Naive thymus-derived CD4-positive, alpha-beta T cell (primary cell): ENCODE data around the gene S100A10. TPM values are rescaled to one million over a fixed set of nuclear protein-coding genes. Genes with fewer than 3 reads are reported as not detected.

Source experiments
- ATAC-seq: fragments of 150-1000 bp; cut with Tn5 transposase; 2 replicates; pipeline ENCODE4 v1.10.0; 2021; ENCODE audit warnings: mild to moderate bottlenecking, moderate library complexity
- CTCF ChIA-PET: fragments of 350-600 bp; sonication (Branson Sonifier 250); formaldehyde crosslinking; loops from one replicate; lab custom pipeline; 2021; ENCODE audit warnings: antibody characterized with exemption; lab: Charles Lee
- POLR2A ChIA-PET: fragments of 350-600 bp; sonication (Branson Sonifier 250); formaldehyde crosslinking; loops from one replicate; lab custom pipeline; 2021; ENCODE audit warnings: antibody characterized with exemption, inconsistent platforms; lab: Charles Lee
- DNase-seq, 9 donors: peaks; one replicate each; pipeline versions ENCODE4 v3.0.0 to v3.0.0-alpha.2; 2020 to 2022; ENCODE audit warnings: mixed read lengths in 1 of 9
- H3K27ac ChIP-seq: one replicate; pipeline ENCODE4 v1.7.0; 2013; ENCODE audit warnings: mild to moderate bottlenecking, low read depth, low read length, moderate library complexity
- H3K27me3 ChIP-seq, 2 donors: one replicate each; pipeline ENCODE4 v1.7.0; 2013; ENCODE audit warnings: low read length in 2 of 2, mild to moderate bottlenecking in 2 of 2, moderate library complexity in 2 of 2; ENCODE audit not compliant: control insufficient read depth in 2 of 2, insufficient read depth in 2 of 2
- H3K36me3 ChIP-seq, 3 experiments: 1 replicate in 2 of 3; 2 replicates in 1 of 3; pipeline ENCODE4 v1.7.0; 2013; ENCODE audit warnings: low read length in 3 of 3, mild to moderate bottlenecking in 3 of 3, moderate library complexity in 1 of 3; ENCODE audit not compliant: insufficient read depth in 3 of 3, control insufficient read depth in 2 of 3
- H3K4me1 ChIP-seq, 2 donors: one replicate each; pipeline ENCODE4 v1.7.0; 2013; ENCODE audit warnings: low read length in 2 of 2, mild to moderate bottlenecking in 2 of 2, moderate library complexity in 1 of 2; ENCODE audit not compliant: control insufficient read depth in 2 of 2, insufficient read depth in 2 of 2
- H3K4me3 ChIP-seq: 2 replicates; pipeline ENCODE4 v1.7.0; 2013; ENCODE audit warnings: mild to moderate bottlenecking, low read length
- H3K9me3 ChIP-seq, 3 experiments: 1 replicate in 2 of 3; 2 replicates in 1 of 3; pipeline ENCODE4 v1.7.0; 2013; ENCODE audit warnings: low read length in 3 of 3; ENCODE audit not compliant: control insufficient read depth in 2 of 3
- H3K27ac Mint-ChIP-seq, 9 donors: one replicate each; pipeline ENCODE4 v1.8.0; 2020 to 2022; ENCODE audit warnings: mixed read lengths in 9 of 9, mild to moderate bottlenecking in 8 of 9, moderate library complexity in 5 of 9, inconsistent platforms in 2 of 9
- H3K27me3 Mint-ChIP-seq, 5 donors: one replicate each; pipeline ENCODE4 v1.8.0; 2021 to 2022; ENCODE audit warnings: mixed read lengths in 5 of 5, mild to moderate bottlenecking in 1 of 5
- H3K36me3 Mint-ChIP-seq, 5 donors: one replicate each; pipeline ENCODE4 v1.8.0; 2020 to 2022; ENCODE audit warnings: mixed read lengths in 5 of 5, mild to moderate bottlenecking in 3 of 5, inconsistent platforms in 1 of 5
- H3K4me1 Mint-ChIP-seq, 7 donors: one replicate each; pipeline ENCODE4 v1.8.0; 2020 to 2022; ENCODE audit warnings: mixed read lengths in 7 of 7, mild to moderate bottlenecking in 3 of 7, inconsistent platforms in 1 of 7
- H3K4me3 Mint-ChIP-seq, 10 donors: one replicate each; pipeline ENCODE4 v1.8.0; 2020 to 2022; ENCODE audit warnings: mild to moderate bottlenecking in 10 of 10, mixed read lengths in 10 of 10, moderate library complexity in 6 of 10, inconsistent platforms in 2 of 10
- H3K9me3 Mint-ChIP-seq, 11 donors: one replicate each; pipeline ENCODE4 v1.8.0; 2020 to 2022; ENCODE audit warnings: mixed read lengths in 11 of 11, mild to moderate bottlenecking in 4 of 11, inconsistent platforms in 1 of 11, moderate library complexity in 1 of 11
- intact Hi-C, 2 donors: fragments of 100-400 bp; cut with micrococcal nuclease; formaldehyde crosslinking; loops; one replicate each; pipeline ENCODE4 v1.15.1; 2023
- polyA plus RNA-seq, 2 donors: library from polyadenylated mRNA; unstranded; fragments of 300-500 nt; fragmentation: Illumina TruSeq; gene quantifications; one replicate each; pipeline ENCODE4 v1.2.3, GENCODE V29; 2021
- total RNA-seq, 6 experiments: library from RNA in 5 of 6; stranded (reverse) in 5 of 6; gene quantifications; 1 replicate in 5 of 6; 2 replicates in 1 of 6; pipeline ENCODE4 v1.2.3 and lab custom pipeline; 2021 to 2026

The S100A10 gene
- total and polyA plus RNA-seq, 7 experiments from 2014 or later: 131 to 492 (median 329) TPM

DNA sequence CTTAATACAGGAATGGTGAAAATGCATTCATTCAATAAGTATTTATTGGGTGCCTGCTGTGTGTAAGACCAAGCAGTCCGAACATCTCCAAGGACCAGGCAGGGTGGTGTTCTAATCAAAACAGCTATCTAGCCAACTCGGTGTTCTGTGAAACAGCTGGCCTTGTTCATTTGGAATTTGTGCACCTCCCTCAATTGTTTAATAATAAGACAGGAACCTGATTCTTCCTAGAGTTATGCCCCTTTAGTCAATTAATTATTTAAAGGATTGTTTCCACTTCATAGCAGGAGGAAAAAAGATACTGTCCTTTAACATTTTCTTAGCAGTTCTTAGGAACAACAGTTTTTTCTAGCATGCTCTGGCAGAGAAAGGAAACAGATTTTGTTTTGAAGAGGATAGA lies 30.4 kb downstream of the S100A10 start:
- no peaks in the 10 kb centered on the region for H3K36me3 ChIP-seq
- no peak overlapping the region for H3K27ac ChIP-seq
- H3K9me3 ChIP-seq: no peaks in the 10 kb centered on the region
- no peak overlapping the region for H3K4me3 ChIP-seq
- Mint-ChIP-seq H3K9me3 (no peaks in the 10 kb centered on the region), H3K4me3 (no peak overlapping the region), H3K36me3 (no peaks in the 10 kb centered on the region), H3K4me1 (peaks cover 5 to 15% (median 10%) of the 10 kb centered on the region in 7 donors), H3K27me3 (peaks cover 0 to 17% (median 0%) of the 10 kb centered on the region in 5 donors), H3K27ac (no peak overlapping the region)
- intact Hi-C loops: loop anchor here in 1 of 2 donors (10.0 kb wide), 2 partner anchors 78 to 222 kb away; no protein-coding TSS in a partner anchor
- ChIA-PET POLR2A (no interaction called here), CTCF (interaction anchor here (11.1 kb wide), 1 partner anchor 37 kb away, joined by 205 read pairs; no protein-coding TSS in a partner anchor)
- DNase-seq (no peak), ATAC-seq (no peak)
- H3K4me1 ChIP-seq: peaks cover 0 to 3% of the 10 kb centered on the region in 2 donors
- no peaks in the 10 kb centered on the region for H3K27me3 ChIP-seq

DNA sequence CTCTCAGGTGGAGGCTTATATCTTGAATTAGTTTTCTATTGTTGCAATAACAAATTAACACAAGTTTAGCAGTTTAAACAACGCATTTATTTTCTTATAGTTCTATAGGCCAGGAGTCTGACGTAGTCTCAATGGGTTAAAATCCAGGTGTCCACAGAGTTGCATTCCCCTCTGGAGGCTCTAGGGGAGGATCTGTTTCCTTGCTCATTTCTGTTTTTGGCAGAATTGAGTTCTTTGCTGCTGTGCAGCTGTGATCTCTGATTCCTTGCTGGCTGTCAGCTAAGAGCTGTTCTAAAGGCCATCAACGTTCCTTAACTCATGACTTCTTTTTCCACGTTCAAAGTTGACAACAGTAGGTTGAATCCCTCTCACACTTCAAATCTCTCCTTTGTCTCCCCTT lies 31.8 kb downstream of the S100A10 start:
- Mint-ChIP-seq H3K4me3 (no peak overlapping the region), H3K27ac (no peak overlapping the region), H3K27me3 (peaks cover 0 to 14% (median 0%) of the 10 kb centered on the region in 5 donors), H3K4me1 (peaks cover 0 to 9% (median 5%) of the 10 kb centered on the region in 7 donors), H3K9me3 (no peaks in the 10 kb centered on the region), H3K36me3 (no peaks in the 10 kb centered on the region)
- H3K36me3 ChIP-seq: no peaks in the 10 kb centered on the region
- H3K9me3 ChIP-seq: no peaks in the 10 kb centered on the region
- DNase-seq: no peak
- no peaks in the 10 kb centered on the region for H3K4me1 ChIP-seq
- intact Hi-C loops: loop anchor here in 1 of 2 donors (10.0 kb wide), 2 partner anchors 77 to 223 kb away; no protein-coding TSS in a partner anchor
- ChIA-PET CTCF (no interaction called here), POLR2A (interaction anchor here (0.6 kb wide), 1 partner anchor 63 kb away, joined by 3 read pairs; no protein-coding TSS in a partner anchor)
- no peaks in the 10 kb centered on the region for H3K27me3 ChIP-seq
- ATAC-seq: no peak
- H3K27ac ChIP-seq: no peak overlapping the region
- no peak overlapping the region for H3K4me3 ChIP-seq

DNA sequence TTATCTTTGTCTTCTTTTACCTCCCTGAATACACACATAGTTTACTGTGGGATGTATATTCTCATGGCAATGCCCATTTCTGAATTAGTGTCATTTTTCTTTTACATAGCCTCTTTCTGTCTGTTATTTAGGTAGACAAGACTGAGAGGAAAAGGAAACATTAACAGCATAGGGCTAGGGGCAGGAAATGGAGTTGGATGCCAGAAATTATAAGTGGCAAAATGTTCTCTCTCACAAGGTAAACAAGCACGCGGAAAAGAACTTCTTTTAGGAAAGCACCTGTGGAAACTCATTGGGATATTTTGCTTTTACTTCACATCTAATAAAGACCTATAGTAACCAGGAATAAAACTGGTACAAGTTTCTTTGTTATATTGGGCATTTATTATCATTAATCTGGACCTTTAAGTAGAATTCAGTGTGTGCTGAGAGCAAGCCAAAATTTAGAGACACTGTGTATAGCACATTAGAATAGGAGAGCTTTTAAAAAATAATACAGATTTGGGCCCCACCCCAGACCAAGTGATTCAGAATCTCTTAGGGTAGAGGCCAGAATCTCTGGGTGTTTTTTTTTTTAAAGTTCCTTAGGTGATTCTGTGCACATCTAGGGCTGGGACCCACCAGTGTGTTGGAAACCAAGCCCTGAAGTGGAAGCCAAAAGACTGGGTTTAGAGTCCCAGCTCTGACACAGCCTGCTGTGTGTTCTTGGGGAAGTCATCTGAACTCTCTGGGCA lies 32.7 kb downstream of the S100A10 start:
- Mint-ChIP-seq H3K27me3 (peaks cover 0 to 16% (median 0%) of the 10 kb centered on the region in 5 donors), H3K36me3 (no peaks in the 10 kb centered on the region), H3K9me3 (no peaks in the 10 kb centered on the region), H3K4me1 (peaks cover 0 to 9% (median 5%) of the 10 kb centered on the region in 7 donors), H3K4me3 (no peak overlapping the region), H3K27ac (peak overlapping the region in 1 of 9 donors; percentile 6)
- Histone ChIP-seq H3K4me1 (no peaks in the 10 kb centered on the region), H3K9me3 (no peaks in the 10 kb centered on the region), H3K36me3 (no peaks in the 10 kb centered on the region), H3K27ac (no peak overlapping the region), H3K27me3 (no peaks in the 10 kb centered on the region), H3K4me3 (no peak overlapping the region)
- DNase-seq (no peak), ATAC-seq (no peak)
- intact Hi-C loops: loop anchor here in 1 of 2 donors (10.0 kb wide), 2 partner anchors 76 to 224 kb away; no protein-coding TSS in a partner anchor
- CTCF ChIA-PET: no interaction called here
- POLR2A ChIA-PET: no interaction called here

DNA sequence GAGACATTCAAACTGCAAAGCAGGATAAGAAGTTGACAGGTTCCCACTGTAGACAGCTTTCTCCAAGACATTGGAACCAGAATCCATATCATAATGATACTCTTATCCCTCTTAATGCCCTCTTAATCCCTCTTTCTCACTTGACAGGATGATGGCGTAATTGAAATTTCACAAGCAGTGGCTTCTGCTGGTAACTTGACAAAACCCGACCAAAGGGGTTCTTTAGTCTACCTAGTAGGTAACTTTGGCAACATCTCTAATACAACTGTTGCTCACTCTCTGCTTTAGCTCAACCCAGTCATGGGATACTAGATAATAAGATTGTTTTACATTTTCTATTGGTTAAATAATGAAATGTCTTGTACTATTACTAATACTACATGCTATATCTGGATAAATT lies 34.7 kb downstream of the S100A10 start:
- intact Hi-C loops: no loop called here
- Histone ChIP-seq H3K4me3 (no peak overlapping the region), H3K9me3 (no peaks in the 10 kb centered on the region), H3K36me3 (no peaks in the 10 kb centered on the region), H3K4me1 (no peaks in the 10 kb centered on the region), H3K27me3 (no peaks in the 10 kb centered on the region), H3K27ac (no peak overlapping the region)
- H3K4me1 Mint-ChIP-seq: peaks cover 0 to 9% (median 5%) of the 10 kb centered on the region in 7 donors
- no peaks in the 10 kb centered on the region for H3K9me3 Mint-ChIP-seq
- CTCF ChIA-PET: no interaction called here
- POLR2A ChIA-PET: interaction anchor here (1.0 kb wide), 1 partner anchor 62 kb away, joined by 3 read pairs; no protein-coding TSS in a partner anchor
- no peak overlapping the region for H3K4me3 Mint-ChIP-seq
- no peak for ATAC-seq
- peaks cover 0 to 7% (median 0%) of the 10 kb centered on the region in 5 donors for H3K27me3 Mint-ChIP-seq
- DNase-seq: no peak
- H3K36me3 Mint-ChIP-seq: no peaks in the 10 kb centered on the region
- no peak overlapping the region for H3K27ac Mint-ChIP-seq

DNA sequence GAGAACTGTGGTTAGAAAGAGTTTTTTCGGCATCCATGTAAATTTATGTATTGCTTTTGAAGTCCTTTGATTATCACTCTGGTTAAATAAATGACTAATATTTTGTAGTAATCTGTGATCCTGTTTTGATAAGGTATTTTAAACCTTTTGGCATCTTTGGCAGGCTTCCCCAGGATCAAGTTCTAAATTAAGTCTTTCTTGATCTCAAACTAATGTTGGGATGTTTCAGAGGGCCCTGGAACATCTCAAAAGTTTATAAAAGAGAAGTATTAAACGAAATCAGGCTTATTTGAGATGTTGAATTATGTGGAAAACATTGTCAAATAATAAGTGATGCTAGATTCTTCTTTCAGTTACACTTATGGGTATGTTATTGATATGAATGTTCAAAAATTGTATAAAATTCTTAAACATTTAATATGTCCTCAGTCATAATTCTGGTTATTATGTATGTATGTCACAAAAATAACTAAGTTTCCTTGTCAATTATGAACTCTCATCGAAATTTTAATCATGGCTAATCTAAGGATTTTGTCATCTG lies 36.6 kb downstream of the S100A10 start:
- H3K9me3 ChIP-seq: no peaks in the 10 kb centered on the region
- Mint-ChIP-seq H3K36me3 (no peaks in the 10 kb centered on the region), H3K27me3 (peaks cover 0 to 14% (median 0%) of the 10 kb centered on the region in 5 donors), H3K4me3 (no peak overlapping the region), H3K27ac (no peak overlapping the region), H3K4me1 (peaks cover 0 to 9% (median 5%) of the 10 kb centered on the region in 7 donors), H3K9me3 (no peaks in the 10 kb centered on the region)
- DNase-seq: no peak
- no peaks in the 10 kb centered on the region for H3K4me1 ChIP-seq
- no peaks in the 10 kb centered on the region for H3K36me3 ChIP-seq
- no peak for ATAC-seq
- intact Hi-C loops: no loop called here
- no peak overlapping the region for H3K27ac ChIP-seq
- CTCF ChIA-PET: no interaction called here
- POLR2A ChIA-PET: no interaction called here
- no peaks in the 10 kb centered on the region for H3K27me3 ChIP-seq
- no peak overlapping the region for H3K4me3 ChIP-seq

DNA sequence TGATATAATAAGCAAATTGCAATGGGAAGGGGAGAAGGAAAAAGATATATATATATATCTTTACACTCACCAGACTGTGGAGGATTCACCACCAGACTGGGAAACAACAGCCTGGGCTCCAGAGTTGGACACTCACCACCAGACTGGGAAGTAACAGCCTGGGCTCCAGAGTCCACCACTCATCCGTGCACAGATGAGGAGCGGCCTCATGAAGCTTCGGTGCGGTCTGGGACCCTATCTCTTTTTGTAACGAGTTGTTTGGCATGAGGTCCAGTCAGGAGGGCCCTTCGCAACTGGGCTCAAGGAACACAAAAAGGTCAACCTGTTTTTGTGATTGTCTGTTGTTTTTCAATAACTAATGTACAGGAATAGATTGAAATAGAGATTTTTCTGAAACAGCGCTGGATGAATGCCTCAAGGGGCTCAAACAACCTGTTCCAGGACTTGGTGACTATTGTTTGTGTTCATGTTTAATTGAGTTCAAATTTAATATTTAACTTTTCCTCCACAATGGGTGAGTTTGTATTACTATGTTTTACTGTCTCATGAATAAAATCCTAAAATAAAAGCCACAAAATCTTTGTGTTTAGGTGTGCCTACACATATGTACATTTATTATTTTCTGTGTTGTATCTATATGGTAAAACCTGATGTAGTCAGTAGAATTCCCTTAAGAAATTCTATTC lies 40.1 kb downstream of the S100A10 start:
- H3K4me1 ChIP-seq: no peaks in the 10 kb centered on the region
- no peaks in the 10 kb centered on the region for H3K27me3 ChIP-seq
- DNase-seq (no peak), ATAC-seq (no peak)
- Mint-ChIP-seq H3K27ac (no peak overlapping the region), H3K36me3 (no peaks in the 10 kb centered on the region), H3K4me1 (peaks cover 0 to 3% (median 0%) of the 10 kb centered on the region in 7 donors), H3K4me3 (no peak overlapping the region), H3K9me3 (no peaks in the 10 kb centered on the region), H3K27me3 (peaks cover 0 to 25% (median 0%) of the 10 kb centered on the region in 5 donors)
- no peaks in the 10 kb centered on the region for H3K9me3 ChIP-seq
- intact Hi-C loops: no loop called here
- POLR2A ChIA-PET: interaction anchor here (0.6 to 1.2 kb wide), 3 partner anchors 15 to 28 kb away, joined by 3 to 5 read pairs (median 3); no protein-coding TSS in a partner anchor
- CTCF ChIA-PET: no interaction called here
- H3K27ac ChIP-seq: no peak overlapping the region
- no peaks in the 10 kb centered on the region for H3K36me3 ChIP-seq
- H3K4me3 ChIP-seq: no peak overlapping the region
